Neural cell (in vitro differentiated cells): ENCODE results near the gene KTI12.

Experiments used
- CTCF ChIP-seq: fragments of 450-650 bp; IDR thresholded peaks from 2 replicates; pipeline ENCODE4 v1.5.1; 2014; ENCODE audit warnings: antibody characterized with exemption, mild to moderate bottlenecking, moderate library complexity; ENCODE audit not compliant: poor library complexity, severe bottlenecking
- EP300 ChIP-seq: fragments of 450-650 bp; conservative IDR thresholded peaks from 2 replicates; pipeline ENCODE4 v1.6.1; 2014; ENCODE audit warnings: antibody characterized with exemption, mild to moderate bottlenecking, moderate library complexity; ENCODE audit not compliant: poor library complexity, severe bottlenecking
- EZH2 ChIP-seq: fragments of 200-600, 300-800 bp; shearing (Covaris generic), sonication (generic); IDR thresholded peaks from 2 replicates; pipeline ENCODE4 v1.6.1; 2014; ENCODE audit warnings: antibody characterized with exemption, low read length, borderline replicate concordance, mild to moderate bottlenecking; ENCODE audit not compliant: insufficient read depth, poor library complexity, severe bottlenecking
- POLR2AphosphoS5 ChIP-seq: IDR thresholded peaks from 2 replicates; pipeline ENCODE4 v1.6.1; 2012
- RAD21 ChIP-seq: fragments of 450-650 bp; conservative IDR thresholded peaks from 2 replicates; pipeline ENCODE4 v1.6.1; 2014; ENCODE audit warnings: antibody characterized with exemption, mild to moderate bottlenecking, moderate library complexity

- TF ChIP-seq CTCF (no peak), EP300 (no peak), RAD21 (no peak), EZH2 (no peak), POLR2AphosphoS5 (no peak)
Measured at GRCh38 chr1:52057255-52057654, 23.6 kb upstream of the KTI12 start.
